ENCODE measurements around the gene GGT5. TPM values are rescaled to one million over a fixed set of nuclear protein-coding genes. Genes with fewer than 3 reads are reported as not detected.

The GGT5 gene
- total RNA-seq, 2 donors from 2014 or later, result 24.9 to 41.2 TPM

DNA sequence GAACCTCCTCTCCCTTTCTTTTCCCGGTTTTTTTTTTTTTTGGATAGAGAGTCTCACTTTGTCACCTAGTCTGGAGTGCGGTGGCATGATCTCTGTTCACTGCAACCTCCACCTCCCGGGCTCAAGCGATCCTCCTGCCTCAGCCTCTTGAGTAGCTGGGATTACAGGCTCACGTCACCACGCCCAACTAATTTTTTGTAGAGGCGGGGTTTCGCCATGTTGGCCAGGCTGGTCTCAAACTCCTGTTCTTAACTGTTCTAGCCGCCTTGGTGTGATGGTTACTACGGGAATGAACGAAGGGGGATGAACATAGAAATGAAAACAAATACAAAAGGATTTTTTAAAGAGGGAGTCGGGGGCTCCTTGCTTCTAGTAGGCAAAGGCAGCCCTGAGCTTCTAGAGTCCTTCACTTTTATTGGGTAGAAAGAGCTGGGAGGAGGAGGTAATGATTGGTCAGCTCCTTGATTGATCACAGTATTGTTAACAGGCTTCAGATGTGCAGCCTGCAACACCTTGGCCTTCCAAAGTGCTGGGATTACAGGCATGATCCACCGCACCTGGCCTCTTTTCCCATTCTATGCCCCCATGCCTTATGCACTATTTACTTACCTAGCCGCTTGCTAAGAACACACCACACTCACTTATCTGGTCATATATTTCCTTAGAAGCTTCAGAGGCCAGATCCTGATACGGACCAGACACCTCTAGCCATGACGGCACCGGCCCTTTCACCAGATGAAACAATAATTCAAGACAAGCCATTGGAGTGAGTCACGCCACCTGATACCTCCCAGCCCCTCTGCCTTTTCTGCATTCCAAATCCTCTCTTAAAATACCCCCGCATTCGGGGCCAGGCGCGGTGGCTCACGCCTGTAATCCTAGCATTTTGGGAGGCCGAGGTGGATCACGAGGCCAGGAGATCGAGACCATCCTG, 42.9 kb downstream of the GGT5 start:
- ATAC-seq (no peak), DNase-seq (no peak)
- no peak for TF ChIP-seq POLR2A (IDR thresholded peaks at IDR 0.05)
- TF ChIP-seq, protein P1, sequence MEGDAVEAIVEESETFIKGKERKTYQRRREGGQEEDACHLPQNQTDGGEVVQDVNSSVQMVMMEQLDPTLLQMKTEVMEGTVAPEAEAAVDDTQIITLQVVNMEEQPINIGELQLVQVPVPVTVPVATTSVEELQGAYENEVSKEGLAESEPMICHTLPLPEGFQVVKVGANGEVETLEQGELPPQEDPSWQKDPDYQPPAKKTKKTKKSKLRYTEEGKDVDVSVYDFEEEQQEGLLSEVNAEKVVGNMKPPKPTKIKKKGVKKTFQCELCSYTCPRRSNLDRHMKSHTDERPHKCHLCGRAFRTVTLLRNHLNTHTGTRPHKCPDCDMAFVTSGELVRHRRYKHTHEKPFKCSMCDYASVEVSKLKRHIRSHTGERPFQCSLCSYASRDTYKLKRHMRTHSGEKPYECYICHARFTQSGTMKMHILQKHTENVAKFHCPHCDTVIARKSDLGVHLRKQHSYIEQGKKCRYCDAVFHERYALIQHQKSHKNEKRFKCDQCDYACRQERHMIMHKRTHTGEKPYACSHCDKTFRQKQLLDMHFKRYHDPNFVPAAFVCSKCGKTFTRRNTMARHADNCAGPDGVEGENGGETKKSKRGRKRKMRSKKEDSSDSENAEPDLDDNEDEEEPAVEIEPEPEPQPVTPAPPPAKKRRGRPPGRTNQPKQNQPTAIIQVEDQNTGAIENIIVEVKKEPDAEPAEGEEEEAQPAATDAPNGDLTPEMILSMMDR (IDR thresholded peaks at IDR 0.05), result no peak
- intact Hi-C loops (cut with DNase I), result no loop called here
- H3K27ac ChIP-seq, result no peak overlapping the region
- H3K4me1 ChIP-seq, result peaks cover 31% of the 10 kb centered on the region
- H3K36me3 ChIP-seq (replicated peaks in 1 of 2; ENCODE audit: insufficient read depth in 1 of 2, low read depth in 2 of 2), result no peaks in the 10 kb centered on the region
- no peak overlapping the region for H3K4me3 ChIP-seq
- H3K27me3 ChIP-seq, result no peaks in the 10 kb centered on the region
- WGBS, 2 donors, result 93% methylated on average over 26 of the region's 26 CpGs
- H3K9me3 ChIP-seq, result no peaks in the 10 kb centered on the region

GRCh38 chr22:24200619-24201212, 44.2 kb downstream of the GGT5 start:
- no peak for DNase-seq
- H3K4me3 ChIP-seq, result no peak overlapping the region
- no peaks in the 10 kb centered on the region for H3K36me3 ChIP-seq (replicated peaks in 1 of 2; ENCODE audit: insufficient read depth in 1 of 2, low read depth in 2 of 2)
- no peak overlapping the region for H3K27ac ChIP-seq
- H3K9me3 ChIP-seq, result no peaks in the 10 kb centered on the region
- peaks cover 34% of the 10 kb centered on the region for H3K4me1 ChIP-seq
- intact Hi-C loops (cut with DNase I), result no loop called here
- no peak for ATAC-seq
- no peaks in the 10 kb centered on the region for H3K27me3 ChIP-seq
- no peak for TF ChIP-seq POLR2A (IDR thresholded peaks at IDR 0.05)
- TF ChIP-seq, protein P1 (IDR thresholded peaks at IDR 0.05), result no peak
- 73 to 75% methylated on average over 7 of the region's 7 CpGs for WGBS, 2 donors

- WGBS, 2 donors, result 92 to 94% methylated on average over 6 of the region's 6 CpGs
- H3K4me3 ChIP-seq, result no peak overlapping the region
- ATAC-seq (no peak), DNase-seq (no peak)
- H3K9me3 ChIP-seq, result no peaks in the 10 kb centered on the region
- H3K4me1 ChIP-seq, result peaks cover 35% of the 10 kb centered on the region
- TF ChIP-seq, protein P1 (IDR thresholded peaks at IDR 0.05), result no peak
- no peak for TF ChIP-seq POLR2A (IDR thresholded peaks at IDR 0.05)
- H3K36me3 ChIP-seq (replicated peaks in 1 of 2; ENCODE audit: insufficient read depth in 1 of 2, low read depth in 2 of 2), result no peaks in the 10 kb centered on the region
- H3K27me3 ChIP-seq, result no peaks in the 10 kb centered on the region
- intact Hi-C loops (cut with DNase I), result no loop called here
- peak overlapping the region in 2 of 4 donors; percentile 52 to 63 for H3K27ac ChIP-seq
Measured at GRCh38 chr22:24198682-24199052, 46.2 kb downstream of the GGT5 start.

GRCh38 chr22:24191893-24192292, 53.0 kb downstream of the GGT5 start:
- TF ChIP-seq, protein P1 (IDR thresholded peaks at IDR 0.05), result no peak
- H3K4me1 ChIP-seq, result peaks cover 20% of the 10 kb centered on the region
- intact Hi-C loops (cut with DNase I), result loop anchor here (5.0 kb wide), 1 partner anchor 40 kb away; no protein-coding TSS in a partner anchor
- H3K4me3 ChIP-seq, result no peak overlapping the region
- ATAC-seq (no peak), DNase-seq (no peak)
- no peak overlapping the region for H3K27ac ChIP-seq
- WGBS, 2 donors, result 86% methylated on average over 5 of the region's 5 CpGs; no CpG with 5 or more reads in 1 of the 2 donors
- H3K9me3 ChIP-seq, result no peaks in the 10 kb centered on the region
- no peaks in the 10 kb centered on the region for H3K27me3 ChIP-seq
- no peaks in the 10 kb centered on the region for H3K36me3 ChIP-seq (replicated peaks in 1 of 2; ENCODE audit: insufficient read depth in 1 of 2, low read depth in 2 of 2)

All from body of pancreas (tissue), 4 donors.